AG04450 (cell line): Measurements from ENCODE around the gene USP2. TPM values are rescaled to one million over a fixed set of nuclear protein-coding genes. Genes with fewer than 3 reads are reported as not detected.
"Not testable (repeated sequence)": the region's sequence is repeated elsewhere in the genome, so short reads cannot be mapped to it uniquely, and the experiment has no call there.

Source experiments
- CTCF ChIA-PET: fragments of 300-600, 350-600 bp; formaldehyde crosslinking; extraction: SDS; loops from one replicate; lab custom pipeline; 2022; ENCODE audit warnings: antibody characterized with exemption, inconsistent platforms; lab: Charles Lee
- POLR2A ChIA-PET: fragments of 350-600 bp; formaldehyde crosslinking; extraction: SDS; loops from one replicate; lab custom pipeline; 2021; ENCODE audit warnings: antibody characterized with exemption, inconsistent platforms; lab: Yijun Ruan, JAX
- DNase-seq: peaks from one replicate; pipeline ENCODE4 v3.0.0-alpha.2; 2011; ENCODE audit warnings: low read depth, low spot score
- H3K27ac ChIP-seq: one replicate; pipeline ENCODE4 v1.5.1; 2012; ENCODE audit warnings: low read depth, low read length, control low read depth
- H3K27me3 ChIP-seq: one replicate; pipeline ENCODE4 v1.6.0; 2012; ENCODE audit warnings: low read length; ENCODE audit not compliant: control insufficient read depth, insufficient read depth
- H3K4me3 ChIP-seq: 2 replicates; pipeline ENCODE4 v1.5.1; 2011; ENCODE audit warnings: mild to moderate bottlenecking, low read depth, low read length, control low read depth
- H3K9me3 ChIP-seq: 2 replicates; pipeline ENCODE4 v1.5.1; 2012; ENCODE audit warnings: low read length; ENCODE audit not compliant: control insufficient read depth, insufficient read depth
- polyA plus RNA-seq: library from polyadenylated mRNA; depleted of rRNA; stranded (reverse); fragments of >200 nt; gene quantifications from 2 replicates; pipeline ENCODE4 v1.2.3, GENCODE V29; 2011
- TF ChIP-seq, protein P1 (sequence below): IDR thresholded peaks from 2 replicates; pipeline ENCODE4 v1.5.1; 2011; ENCODE audit warnings: low read depth, low read length, control low read depth, inconsistent platforms

The USP2 gene
- polyA plus RNA-seq, 1 experiment: 0.32 TPM

DNA sequence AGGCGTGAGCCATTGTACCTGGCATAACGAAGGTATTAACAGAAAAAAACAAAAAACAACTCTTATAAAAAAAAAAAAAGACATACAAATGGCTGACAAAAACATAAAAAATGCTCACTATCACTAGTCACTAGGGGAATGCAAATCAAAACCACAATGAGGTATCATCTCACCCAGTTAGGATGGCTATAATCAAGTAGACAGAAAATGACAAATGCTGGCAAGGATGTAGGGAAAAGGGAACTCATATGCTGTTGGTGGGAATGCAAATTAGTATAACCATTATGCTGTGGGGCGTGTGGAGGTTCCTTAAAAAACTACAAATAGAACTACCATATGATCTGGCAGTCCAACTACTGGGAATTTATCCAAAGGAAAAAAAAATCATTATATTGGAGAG lies 24.5 kb upstream of the USP2 start:
- no peak for DNase-seq
- Histone ChIP-seq H3K9me3 (no peaks in the 10 kb centered on the region), H3K27ac (no peak overlapping the region), H3K27me3 (peaks cover 3% of the 10 kb centered on the region), H3K4me3 (no peak overlapping the region)
- TF ChIP-seq, protein P1, sequence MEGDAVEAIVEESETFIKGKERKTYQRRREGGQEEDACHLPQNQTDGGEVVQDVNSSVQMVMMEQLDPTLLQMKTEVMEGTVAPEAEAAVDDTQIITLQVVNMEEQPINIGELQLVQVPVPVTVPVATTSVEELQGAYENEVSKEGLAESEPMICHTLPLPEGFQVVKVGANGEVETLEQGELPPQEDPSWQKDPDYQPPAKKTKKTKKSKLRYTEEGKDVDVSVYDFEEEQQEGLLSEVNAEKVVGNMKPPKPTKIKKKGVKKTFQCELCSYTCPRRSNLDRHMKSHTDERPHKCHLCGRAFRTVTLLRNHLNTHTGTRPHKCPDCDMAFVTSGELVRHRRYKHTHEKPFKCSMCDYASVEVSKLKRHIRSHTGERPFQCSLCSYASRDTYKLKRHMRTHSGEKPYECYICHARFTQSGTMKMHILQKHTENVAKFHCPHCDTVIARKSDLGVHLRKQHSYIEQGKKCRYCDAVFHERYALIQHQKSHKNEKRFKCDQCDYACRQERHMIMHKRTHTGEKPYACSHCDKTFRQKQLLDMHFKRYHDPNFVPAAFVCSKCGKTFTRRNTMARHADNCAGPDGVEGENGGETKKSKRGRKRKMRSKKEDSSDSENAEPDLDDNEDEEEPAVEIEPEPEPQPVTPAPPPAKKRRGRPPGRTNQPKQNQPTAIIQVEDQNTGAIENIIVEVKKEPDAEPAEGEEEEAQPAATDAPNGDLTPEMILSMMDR: no peak
- CTCF ChIA-PET: no interaction called here
- POLR2A ChIA-PET: interaction anchor here (0.6 kb wide), 1 partner anchor 52 kb away, joined by 3 read pairs; no protein-coding TSS in a partner anchor

DNA sequence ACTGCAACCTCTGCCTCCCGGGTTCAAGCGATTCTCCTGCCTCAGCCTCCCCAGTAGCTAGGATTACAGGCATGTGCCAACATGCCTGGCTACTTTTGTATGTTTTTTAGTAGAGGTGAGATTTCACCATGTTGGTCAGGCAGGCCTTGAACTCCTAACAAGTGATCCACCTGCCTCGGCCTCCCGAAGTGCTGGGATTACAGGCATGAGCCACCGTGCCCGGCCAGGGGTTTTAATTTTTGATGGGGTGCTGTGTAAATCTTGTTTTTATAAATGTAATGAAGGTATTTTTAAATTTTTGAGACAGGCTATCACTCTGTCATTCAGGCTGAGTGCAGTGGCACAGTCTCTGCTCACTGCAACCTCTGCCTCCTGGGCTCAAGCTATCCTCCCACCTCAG lies 24.0 kb upstream of the USP2 start:
- ChIA-PET POLR2A (interaction anchor here (0.6 to 1.0 kb wide), 4 partner anchors 51 to 1994 kb away, joined by 3 to 5 read pairs (median 3); no protein-coding TSS in a partner anchor), CTCF (interaction anchor here (1.0 kb wide), 1 partner anchor 49 kb away, joined by 3 read pairs; no protein-coding TSS in a partner anchor)
- H3K9me3 ChIP-seq, H3K27ac ChIP-seq, DNase-seq, H3K4me3 ChIP-seq, H3K27me3 ChIP-seq: not testable (repeated sequence)

DNA sequence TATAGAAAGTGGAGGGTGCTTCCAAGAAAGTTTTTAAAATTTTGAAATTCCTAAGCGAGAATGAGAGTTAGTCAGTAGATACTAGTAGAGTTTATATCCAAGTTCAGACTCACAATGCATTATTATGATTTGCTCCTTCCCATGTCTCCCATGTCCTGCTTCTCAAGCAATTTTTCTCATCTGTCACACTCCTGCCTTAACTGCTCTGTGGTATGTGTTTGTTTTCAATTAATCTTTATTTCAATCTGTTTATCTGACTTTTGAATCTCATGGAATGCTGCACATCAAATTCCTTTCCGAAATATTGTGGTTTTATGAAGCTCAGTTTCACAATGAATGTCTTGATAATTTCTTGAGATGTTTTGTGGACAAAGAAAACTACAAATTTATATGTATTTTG lies 23.4 kb upstream of the USP2 start:
- no peak overlapping the region for H3K27ac ChIP-seq
- peaks cover 2% of the 10 kb centered on the region; the same call in 1 of the 2 replicates for H3K9me3 ChIP-seq
- H3K4me3 ChIP-seq: no peak overlapping the region
- H3K27me3 ChIP-seq: peaks cover 3% of the 10 kb centered on the region
- POLR2A ChIA-PET: interaction anchor here (0.7 to 1.0 kb wide), 2 partner anchors 70 to 1610 kb away, joined by 3 read pairs; no protein-coding TSS in a partner anchor
- TF ChIP-seq, protein P1: no peak
- no peak for DNase-seq
- CTCF ChIA-PET: interaction anchor here (1.0 kb wide), 1 partner anchor 49 kb away, joined by 3 read pairs; no protein-coding TSS in a partner anchor

DNA sequence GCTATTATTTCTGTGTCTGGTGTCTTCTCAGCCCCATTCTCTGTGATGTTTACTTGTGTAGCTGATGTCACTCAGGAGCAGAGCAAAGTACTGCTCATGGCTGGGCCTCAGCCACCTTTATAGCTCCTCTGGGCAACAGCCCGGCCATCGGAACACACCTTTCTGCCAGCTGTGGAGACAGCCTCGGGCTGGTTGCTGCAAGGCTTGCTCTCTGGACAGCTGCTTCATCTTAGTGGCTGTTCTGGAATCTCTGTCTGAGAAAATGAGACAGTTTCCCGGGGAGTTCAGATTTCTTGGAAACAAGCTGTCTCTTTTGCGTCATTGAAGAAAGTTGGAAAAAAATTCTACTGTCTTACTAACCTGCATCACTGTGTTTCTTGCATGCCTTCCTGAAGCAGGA lies 21.5 kb upstream of the USP2 start:
- POLR2A ChIA-PET: interaction anchor here (0.6 kb wide), 1 partner anchor 302 kb away, joined by 3 read pairs; no protein-coding TSS in a partner anchor
- peaks cover 6% of the 10 kb centered on the region; the same call in 1 of the 2 replicates for H3K9me3 ChIP-seq
- H3K4me3 ChIP-seq: no peak overlapping the region
- TF ChIP-seq, protein P1: no peak
- H3K27ac ChIP-seq: no peak overlapping the region
- CTCF ChIA-PET: interaction anchor here (0.6 to 3.2 kb wide), 8 partner anchors 9 to 72 kb away, joined by 3 to 13 read pairs (median 4); partner anchors contain the start of gene USP2
- H3K27me3 ChIP-seq: no peaks in the 10 kb centered on the region
- DNase-seq: no peak

DNA sequence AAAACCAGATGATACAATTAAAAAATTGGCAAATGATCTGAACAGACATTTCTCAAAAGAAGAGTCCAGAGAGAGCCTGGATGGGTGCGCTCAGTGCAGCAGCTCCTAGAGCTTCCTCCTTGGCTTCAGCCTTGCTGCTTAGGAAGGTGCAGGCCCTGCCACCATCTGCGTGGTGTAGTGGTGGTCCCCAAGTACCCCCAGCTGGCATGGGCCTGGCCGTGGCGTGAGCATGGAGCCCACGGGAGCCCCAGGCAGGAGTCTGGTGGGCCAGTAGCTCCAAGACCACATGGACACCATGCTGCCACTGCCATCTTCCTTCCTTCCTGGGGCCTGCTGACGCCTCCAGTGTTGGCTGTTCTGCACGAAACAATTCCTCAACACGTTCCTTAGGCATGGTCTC lies 21.0 kb upstream of the USP2 start:
- TF ChIP-seq, protein P1: no peak
- no peak for DNase-seq
- no peaks in the 10 kb centered on the region for H3K27me3 ChIP-seq
- H3K27ac ChIP-seq: no peak overlapping the region
- ChIA-PET POLR2A (no interaction called here), CTCF (interaction anchor here (0.6 to 3.2 kb wide), 6 partner anchors 9 to 1049 kb away, joined by 3 to 13 read pairs (median 4); partner anchors contain the start of gene USP2)
- H3K9me3 ChIP-seq: peaks cover 6% of the 10 kb centered on the region; the same call in 1 of the 2 replicates
- no peak overlapping the region for H3K4me3 ChIP-seq
